MM.1S (cell line): Measurements from ENCODE around the gene CLEC17A.

Experiments
- CTCF ChIP-seq: fragments of 300-600 bp; sonication (generic); IDR thresholded peaks from 2 replicates; pipeline ENCODE4 v1.5.1; 2016; ENCODE audit warnings: antibody characterized with exemption, low read length, mixed read lengths
- EZH2 ChIP-seq: fragments of 300-600 bp; sonication (generic); optimal IDR thresholded peaks from 2 replicates; pipeline ENCODE3; 2017; ENCODE audit warnings: low read depth, mild to moderate bottlenecking, antibody characterized with exemption, low read length, mixed read lengths
- EZH2phosphoT487 ChIP-seq: fragments of 300-600 bp; sonication (generic); IDR thresholded peaks from 2 replicates; pipeline ENCODE4 v1.6.1; 2018; ENCODE audit warnings: antibody characterized with exemption, low read length

- TF ChIP-seq CTCF (no peak), EZH2 (no peak), EZH2phosphoT487 (no peak)
Observed at GRCh38 chr19:14595558-14595957, 12.7 kb downstream of the CLEC17A start.
